NK-92 (cell line): Measurements from ENCODE around the gene TECPR2.

Experiments
- DNase-seq: peaks from one replicate; lab custom pipeline; 2025; ENCODE audit not compliant: unreplicated experiment; lab: John Stamatoyannopoulos, UW

The TECPR2 gene

GRCh38 chr14:102424923-102425322, 62.2 kb downstream of the TECPR2 start:
- DNase-seq, result no peak

- DNase-seq, result no peak
These were observed 64.1 kb downstream of the TECPR2 start for GRCh38 chr14:102426796-102427195.

- no peak for DNase-seq
These were observed 64.9 kb downstream of the TECPR2 start for GRCh38 chr14:102427642-102428041.

- no peak for DNase-seq
These were observed 67.6 kb downstream of the TECPR2 start for GRCh38 chr14:102430212-102430908.

- no peak for DNase-seq
These were observed 69.0 kb downstream of the TECPR2 start for GRCh38 chr14:102431751-102432150.

- no peak for DNase-seq
These were observed 72.0 kb downstream of the TECPR2 start for GRCh38 chr14:102434647-102435175.

- DNase-seq, result no peak
These were observed 75.5 kb downstream of the TECPR2 start for GRCh38 chr14:102437997-102438915.

- DNase-seq, result no peak
These were observed 76.8 kb downstream of the TECPR2 start for GRCh38 chr14:102439556-102439955.

- DNase-seq, result no peak
These were observed 77.7 kb downstream of the TECPR2 start for GRCh38 chr14:102440392-102440791.

- no peak for DNase-seq
These were observed 79.8 kb downstream of the TECPR2 start for GRCh38 chr14:102442241-102443211.

GRCh38 chr14:102445066-102445465, 82.3 kb downstream of the TECPR2 start:
- no peak for DNase-seq

GRCh38 chr14:102445641-102446040, 82.9 kb downstream of the TECPR2 start:
- no peak for DNase-seq

GRCh38 chr14:102450206-102451063, 87.7 kb downstream of the TECPR2 start:
- DNase-seq, result no peak

GRCh38 chr14:102451064-102451352, 88.3 kb downstream of the TECPR2 start:
- DNase-seq, result no peak

- no peak for DNase-seq
These were observed 89.6 kb downstream of the TECPR2 start for GRCh38 chr14:102452302-102452701.

- no peak for DNase-seq
These were observed 92.0 kb downstream of the TECPR2 start for GRCh38 chr14:102454711-102455110.

GRCh38 chr14:102457509-102457908, 94.8 kb downstream of the TECPR2 start:
- no peak for DNase-seq

GRCh38 chr14:102461490-102462338, 99.0 kb downstream of the TECPR2 start:
- no peak for DNase-seq

- DNase-seq, result no peak
These were observed 99.7 kb downstream of the TECPR2 start for GRCh38 chr14:102462391-102462790.
